HepG2 (cell line): ENCODE measurements around the gene PPP2R2D. TPM values are rescaled to one million over a fixed set of nuclear protein-coding genes. Genes with fewer than 3 reads are reported as not detected.
A peak's percentile ranks its signal among the peaks of the same experiment; 100 is the strongest.

Source experiments
- DR1 ChIP-seq: sonication (generic); formaldehyde crosslinking; IDR thresholded peaks from 2 replicates; pipeline ENCODE4 v1.8.0; 2021; ENCODE audit warnings: mild to moderate bottlenecking, missing genetic modification reagents, inconsistent platforms
- ELF3 ChIP-seq: IDR thresholded peaks from 2 replicates; pipeline ENCODE4 v1.6.1; 2016; ENCODE audit warnings: missing genetic modification reagents, missing compliant biosample characterization
- ESRRA ChIP-seq: sonication (generic); formaldehyde crosslinking; IDR thresholded peaks from 2 replicates; pipeline ENCODE4 v1.5.1; 2020; ENCODE audit warnings: mild to moderate bottlenecking, low read depth, missing genetic modification reagents
- FOXP1 ChIP-seq, 2 experiments: fragments of 450-650 bp in 1 of 2; IDR thresholded peaks; 2 replicates each; pipeline ENCODE4 v1.6.1; 2017 to 2018; ENCODE audit warnings: antibody characterized with exemption in 1 of 2
- GTF3A ChIP-seq: sonication (generic); formaldehyde crosslinking; conservative IDR thresholded peaks from 2 replicates; pipeline ENCODE4 v1.4.0; 2020; ENCODE audit warnings: mild to moderate bottlenecking, missing genetic modification reagents
- MBNL3 ChIP-seq: fragments of 250-450 bp; sonication (Bioruptor Pico); conservative IDR thresholded peaks from 2 replicates; pipeline ENCODE4 v1.8.0; 2022; ENCODE audit warnings: mild to moderate bottlenecking, inconsistent platforms
- RORA ChIP-seq: sonication (generic); formaldehyde crosslinking; IDR thresholded peaks from 2 replicates; pipeline ENCODE4 v1.5.0; 2020; ENCODE audit warnings: mild to moderate bottlenecking, missing genetic modification reagents, moderate library complexity
- SRSF9 ChIP-seq: fragments of 200-400 bp; formaldehyde crosslinking; IDR thresholded peaks from 2 replicates; pipeline ENCODE4 v1.6.1; 2018; ENCODE audit warnings: borderline replicate concordance, mild to moderate bottlenecking, low read depth, low read length; ENCODE audit not compliant: insufficient read depth, poor library complexity, severe bottlenecking
- STAG1 ChIP-seq: sonication (generic); formaldehyde crosslinking; IDR thresholded peaks from 2 replicates; pipeline ENCODE4 v1.4.0; 2020; ENCODE audit warnings: missing genetic modification reagents
- ZNF138 ChIP-seq: sonication (generic); formaldehyde crosslinking; IDR thresholded peaks from 2 replicates; pipeline ENCODE4 v1.5.0; 2020; ENCODE audit warnings: mild to moderate bottlenecking, low read depth, missing genetic modification reagents
- ZNF30 ChIP-seq: sonication (generic); formaldehyde crosslinking; IDR thresholded peaks from 2 replicates; pipeline ENCODE4 v1.5.0; 2020; ENCODE audit warnings: mild to moderate bottlenecking, missing genetic modification reagents
- ZNF33A ChIP-seq: sonication (generic); formaldehyde crosslinking; IDR thresholded peaks from 2 replicates; pipeline ENCODE4 v1.5.1; 2020; ENCODE audit warnings: missing genetic modification reagents, mild to moderate bottlenecking, moderate library complexity, borderline replicate concordance
- ZNF512 ChIP-seq: sonication (generic); formaldehyde crosslinking; IDR thresholded peaks from 2 replicates; pipeline ENCODE4 v1.4.0; 2020; ENCODE audit warnings: mild to moderate bottlenecking, missing genetic modification reagents
- ZNF615 ChIP-seq: sonication (generic); formaldehyde crosslinking; IDR thresholded peaks from 2 replicates; pipeline ENCODE4 v1.5.0; 2020; ENCODE audit warnings: mild to moderate bottlenecking, missing genetic modification reagents, borderline replicate concordance
- ZNF703 ChIP-seq: sonication (generic); formaldehyde crosslinking; IDR thresholded peaks from 2 replicates; pipeline ENCODE4 v1.5.1; 2020; ENCODE audit warnings: missing genetic modification reagents, mild to moderate bottlenecking, moderate library complexity, borderline replicate concordance
- ZNF710 ChIP-seq: sonication (generic); formaldehyde crosslinking; IDR thresholded peaks from 2 replicates; pipeline ENCODE4 v1.5.0; 2020; ENCODE audit warnings: mild to moderate bottlenecking, missing genetic modification reagents, borderline replicate concordance
- ZNF768 ChIP-seq: sonication (generic); formaldehyde crosslinking; IDR thresholded peaks from 2 replicates; pipeline ENCODE4 v1.4.0; 2020; ENCODE audit warnings: missing genetic modification reagents
- ZNF879 ChIP-seq: sonication (generic); formaldehyde crosslinking; IDR thresholded peaks from 2 replicates; pipeline ENCODE4 v1.8.1; 2023; ENCODE audit warnings: missing genetic modification reagents
- polyA plus RNA-seq, 8 experiments: library from polyadenylated mRNA; depleted of rRNA in 3 of 8; stranded (reverse) in 7 of 8; unstranded in 1 of 8; fragments of >200 nt; fragmentation: Illumina TruSeq in 4 of 8; extraction: Trizol in 4 of 8; gene quantifications; 2 replicates each; pipeline versions ENCODE4 v1.2.1 to v1.2.3, GENCODE V29; 2011 to 2016; ENCODE audit warnings: low read depth in 4 of 8, missing spikeins in 1 of 8, mixed read lengths in 1 of 8; ENCODE audit not compliant: insufficient read depth in 1 of 8
- total RNA-seq, 5 experiments: library from RNA; depleted of rRNA; stranded (reverse); fragments of >200 nt; fragmentation: Illumina TruSeq; extraction: Trizol; gene quantifications; 2 replicates each; pipeline ENCODE4 v1.2.3, GENCODE V29; 2016; ENCODE audit warnings: low read depth in 1 of 5
- TF ChIP-seq, protein P1 (sequence below): IDR thresholded peaks from 2 replicates; pipeline ENCODE4 v1.6.1; 2016; ENCODE audit warnings: missing compliant biosample characterization, missing genetic modification reagents, borderline replicate concordance
- TF ChIP-seq, protein P2 (sequence below): sonication (generic); formaldehyde crosslinking; IDR thresholded peaks from 2 replicates; pipeline ENCODE4 v1.8.1; 2023; ENCODE audit warnings: mild to moderate bottlenecking, moderate library complexity, missing genetic modification reagents
- TF ChIP-seq, protein P3 (sequence below): sonication (generic); formaldehyde crosslinking; IDR thresholded peaks from 2 replicates; pipeline ENCODE4 v1.4.0; 2020; ENCODE audit warnings: mild to moderate bottlenecking, missing genetic modification reagents

Gene PPP2R2D
- total and polyA plus RNA-seq, 2 of the 13 experiments (the other 11 are each of a cell fraction or from before 2014, with no cell fraction given) = 32.7 to 33.2 TPM

DNA sequence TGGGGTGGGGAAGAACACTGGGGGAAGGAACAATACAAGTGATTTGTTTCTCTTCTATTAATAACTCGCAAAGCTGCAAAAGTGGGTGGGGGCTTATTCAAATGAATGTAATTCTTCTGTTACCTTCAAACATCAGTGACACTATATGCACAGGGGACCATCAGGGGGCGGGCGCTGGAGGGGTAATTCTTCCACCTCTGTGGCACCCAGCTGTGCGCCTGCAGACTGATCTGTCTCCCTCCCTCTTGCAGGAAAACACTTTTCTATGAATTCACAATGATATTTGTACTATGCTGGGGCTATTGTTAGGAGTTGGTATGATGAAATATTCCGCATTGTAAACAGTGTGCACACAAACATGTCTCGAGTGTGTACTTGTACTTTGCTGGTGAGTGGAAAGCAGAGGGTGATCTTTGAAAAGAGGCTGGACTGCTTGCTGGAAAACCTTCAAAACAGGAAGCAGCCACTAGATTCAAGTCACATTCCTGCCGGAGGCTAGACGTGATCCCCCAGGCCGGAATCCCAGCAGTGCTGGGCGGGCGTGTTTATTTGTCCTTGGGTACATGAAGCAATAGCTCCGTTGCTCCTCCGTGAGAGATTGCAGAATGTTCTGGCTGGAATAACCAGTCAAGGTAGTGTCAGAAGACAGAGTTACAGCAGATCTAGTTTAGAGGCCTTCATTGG, 96.7 kb downstream of the PPP2R2D start (continued):
- TF ChIP-seq ZNF710 (peak; percentile 85; the same call in 1 of the 2 replicates), GTF3A (CRISPR knock-in tag) (no peak), DR1 (no peak), ZNF768 (no peak), ESRRA (CRISPR knock-in tag) (peak; percentile 69; the same call in 1 of the 2 replicates), ZNF30 (CRISPR knock-in tag) (no peak), ZNF138 (CRISPR knock-in tag) (no peak), ZNF33A (0 out of 2 replicates have a peak, but pooled peaks have one; percentile 78), SRSF9 (no peak), ELF3 (CRISPR knock-in tag) (peak; percentile 95), ZNF879 (CRISPR knock-in tag) (no peak), ZNF703 (no peak), STAG1 (CRISPR knock-in tag) (no peak), ZNF615 (CRISPR knock-in tag) (peak; percentile 87; the same call in 1 of the 2 replicates), MBNL3 (CRISPR knock-in tag) (no peak), FOXP1 (IDR thresholded peaks at IDR 0.05) (peak; percentile 63; the same call in 1 of the 2 replicates), FOXP1 (CRISPR knock-in tag; IDR thresholded peaks at IDR 0.05) (peak; percentile 100), RORA (CRISPR knock-in tag) (peak; percentile 39; the same call in 1 of the 2 replicates), ZNF512 (CRISPR knock-in tag) (no peak)
- TF ChIP-seq, protein P1, sequence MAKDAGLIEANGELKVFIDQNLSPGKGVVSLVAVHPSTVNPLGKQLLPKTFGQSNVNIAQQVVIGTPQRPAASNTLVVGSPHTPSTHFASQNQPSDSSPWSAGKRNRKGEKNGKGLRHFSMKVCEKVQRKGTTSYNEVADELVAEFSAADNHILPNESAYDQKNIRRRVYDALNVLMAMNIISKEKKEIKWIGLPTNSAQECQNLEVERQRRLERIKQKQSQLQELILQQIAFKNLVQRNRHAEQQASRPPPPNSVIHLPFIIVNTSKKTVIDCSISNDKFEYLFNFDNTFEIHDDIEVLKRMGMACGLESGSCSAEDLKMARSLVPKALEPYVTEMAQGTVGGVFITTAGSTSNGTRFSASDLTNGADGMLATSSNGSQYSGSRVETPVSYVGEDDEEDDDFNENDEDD (CRISPR knock-in tag) = no peak
- TF ChIP-seq, protein P2, sequence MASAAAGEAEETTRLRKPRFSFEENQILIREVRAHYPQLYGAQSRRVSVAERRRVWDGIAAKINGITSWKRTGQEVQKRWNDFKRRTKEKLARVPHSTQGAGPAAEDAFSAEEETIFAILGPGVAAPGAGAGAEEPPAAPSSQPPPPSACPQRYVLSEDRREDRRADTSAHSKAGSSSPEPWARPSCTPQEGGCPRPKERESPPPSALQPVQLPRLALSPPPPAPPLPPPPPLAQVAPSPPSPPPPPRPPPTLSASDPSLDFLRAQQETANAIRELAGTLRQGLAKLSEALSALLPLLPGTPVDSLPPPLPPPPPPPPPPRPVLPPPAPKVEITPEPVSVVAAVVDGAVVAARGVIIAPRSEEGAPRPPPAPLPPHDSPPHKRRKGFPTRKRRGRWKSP (CRISPR knock-in tag) = peak; percentile 76; the same call in 1 of the 2 replicates
- TF ChIP-seq, protein P3, sequence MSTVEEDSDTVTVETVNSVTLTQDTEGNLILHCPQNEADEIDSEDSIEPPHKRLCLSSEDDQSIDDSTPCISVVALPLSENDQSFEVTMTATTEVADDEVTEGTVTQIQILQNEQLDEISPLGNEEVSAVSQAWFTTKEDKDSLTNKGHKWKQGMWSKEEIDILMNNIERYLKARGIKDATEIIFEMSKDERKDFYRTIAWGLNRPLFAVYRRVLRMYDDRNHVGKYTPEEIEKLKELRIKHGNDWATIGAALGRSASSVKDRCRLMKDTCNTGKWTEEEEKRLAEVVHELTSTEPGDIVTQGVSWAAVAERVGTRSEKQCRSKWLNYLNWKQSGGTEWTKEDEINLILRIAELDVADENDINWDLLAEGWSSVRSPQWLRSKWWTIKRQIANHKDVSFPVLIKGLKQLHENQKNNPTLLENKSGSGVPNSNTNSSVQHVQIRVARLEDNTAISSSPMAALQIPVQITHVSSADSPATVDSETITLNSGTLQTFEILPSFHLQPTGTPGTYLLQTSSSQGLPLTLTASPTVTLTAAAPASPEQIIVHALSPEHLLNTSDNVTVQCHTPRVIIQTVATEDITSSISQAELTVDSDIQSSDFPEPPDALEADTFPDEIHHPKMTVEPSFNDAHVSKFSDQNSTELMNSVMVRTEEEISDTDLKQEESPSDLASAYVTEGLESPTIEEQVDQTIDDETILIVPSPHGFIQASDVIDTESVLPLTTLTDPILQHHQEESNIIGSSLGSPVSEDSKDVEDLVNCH = no peak
